Pancreas (tissue), 10 donors: ENCODE results near the gene TUBB3. TPM values are rescaled to one million over a fixed set of nuclear protein-coding genes. Genes with fewer than 3 reads are reported as not detected.

Source experiments
- ATAC-seq, 4 donors: fragments of 200-7000 bp; cut with Tn5 transposase; one replicate each; pipeline versions ENCODE4 v1.8.0 to v1.9.1; 2020; ENCODE audit warnings: mild to moderate bottlenecking in 4 of 4, moderate library complexity in 4 of 4
- DNase-seq, 6 donors: peaks; one replicate each; pipeline ENCODE4 v3.0.0-alpha.2; 2020
- FAIRE-seq: peaks from 2 replicates; lab custom pipeline; 2012; peaks lifted over from hg19 to GRCh38; lab: Jason Lieb, UNC
- H3K27ac ChIP-seq, 4 donors: fragments of 200-600 bp; sonication (generic); 1 replicate in 3 of 4; 2 replicates in 1 of 4; pipeline versions ENCODE4 v1.5.0 to v1.8.0; 2020
- H3K27me3 ChIP-seq, 4 donors: fragments of 200-600 bp; one replicate each; pipeline ENCODE4 v1.8.0; 2021
- H3K36me3 ChIP-seq, 3 donors: fragments of 200-600 bp; sonication (generic) in 1 of 3; one replicate each; pipeline versions ENCODE4 v1.5.0 to v1.8.0; 2020 to 2021
- H3K4me1 ChIP-seq, 3 donors: fragments of 200-600 bp; one replicate each; pipeline ENCODE4 v1.8.0; 2021
- H3K4me3 ChIP-seq, 4 donors: fragments of 200-600 bp; sonication (generic) in 2 of 4; one replicate each; pipeline versions ENCODE4 v1.5.0 to v1.8.0; 2020 to 2021
- H3K9me3 ChIP-seq, 4 donors: fragments of 200-600 bp; one replicate each; pipeline ENCODE4 v1.8.0; 2021
- CTCF ChIP-seq, 4 donors: fragments of 200-600 bp; sonication (generic) in 3 of 4; IDR thresholded peaks; one replicate each; pipeline versions ENCODE4 v1.5.0 to v1.8.0; 2021; ENCODE audit warnings: antibody characterized with exemption in 4 of 4
- WGBS, 2 donors: extraction: QIAGEN DNeasy Blood & Tissue Kit; methylation state at CpG; one replicate each; pipeline ENCODE4 v1.1.7; 2013; 5-methylcytosine and 5-hydroxymethylcytosine counted together
- intact Hi-C, 3 donors: fragments of 100-400 bp; cut with DNase I; formaldehyde crosslinking; loops; one replicate each; pipeline versions ENCODE4 v1.11.1 to v1.14.2; 2022
- polyA plus RNA-seq, 2 donors: library from polyadenylated mRNA; stranded (reverse); fragments of 200-250 nt; gene quantifications; one replicate each; pipeline ENCODE4 v1.2.3, GENCODE V29; 2013
- total RNA-seq, 6 donors: library from RNA; stranded (reverse); fragmentation: NEBNext Ultra II Directional in 4 of 6; extraction: Animal tissue kit (Norgen Biotek cat#: 25700) in 4 of 6; gene quantifications; one replicate each; pipeline versions ENCODE4 v1.2.1 to v1.2.4, GENCODE V29; 2021 to 2023
- donor health status: healthy with polysubstance abuse.
- donor health status: DM: no; HTN: no; CAD: no; lungs with moderate emphysema.
- donor health status: DM: no; HTN: no; CAD: no.
- donor health status: control.
- donor health status: control.
- donor health status: Bipolar disorder and iron deficiency.
- donor health status: DM: yes; HTN: yes; CAD: no.
- donor health status: DM: no; HTN: no; CAD: no.
- donor health status: DM: no; HTN: no; CAD: no.
- donor health status: DM: yes; HTN: yes; CAD: no.

Gene TUBB3
- total and polyA plus RNA-seq, 8 donors, result 0.37 to 25.4 (median 1.8) TPM

DNA sequence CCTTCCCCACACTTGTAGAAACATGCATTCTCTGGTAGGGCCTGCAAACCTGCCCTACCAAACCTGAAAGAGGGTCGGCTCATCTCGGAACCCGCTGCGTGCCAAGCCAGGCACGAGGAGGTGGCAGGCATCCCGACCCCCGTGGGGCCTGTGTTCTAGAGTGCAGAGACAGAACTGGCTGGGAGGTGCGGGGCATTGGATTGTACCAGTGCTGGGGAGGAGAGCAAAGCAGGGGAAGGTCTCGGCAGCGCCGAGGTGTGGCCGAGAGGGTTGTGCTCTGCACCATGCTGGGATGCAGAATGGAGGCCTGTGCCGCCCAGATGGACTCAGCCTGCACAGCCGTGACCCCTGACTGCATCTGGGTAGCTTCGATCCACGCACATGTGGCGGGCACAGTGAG, 22.3 kb upstream of the TUBB3 start:
- DNase-seq (peak in 1 of 6 donors; percentile 57), ATAC-seq (no peak), FAIRE-seq (no peak)
- H3K4me1 ChIP-seq, result no peaks in the 10 kb centered on the region
- H3K9me3 ChIP-seq, result no peaks in the 10 kb centered on the region
- H3K27me3 ChIP-seq, result no peaks in the 10 kb centered on the region
- H3K4me3 ChIP-seq, result no peak overlapping the region
- TF ChIP-seq CTCF (IDR thresholded peaks at IDR 0.05), result no peak
- no peak overlapping the region for H3K27ac ChIP-seq
- 98 to 100% methylated on average over 17 of the region's 17 CpGs for WGBS, 2 donors
- H3K36me3 ChIP-seq, result peaks cover 4 to 63% (median 27%) of the 10 kb centered on the region in 3 donors
- intact Hi-C loops, result no loop called here

GRCh38 chr16:89902980-89903379, 20.2 kb upstream of the TUBB3 start:
- H3K4me3 ChIP-seq, result no peak overlapping the region
- peaks cover 4 to 61% (median 32%) of the 10 kb centered on the region in 3 donors for H3K36me3 ChIP-seq
- WGBS, 2 donors, result 94 to 95% methylated on average over 11 of the region's 11 CpGs
- no peaks in the 10 kb centered on the region for H3K9me3 ChIP-seq
- no peaks in the 10 kb centered on the region for H3K4me1 ChIP-seq
- FAIRE-seq (no peak), DNase-seq (peak in 1 of 6 donors; percentile 56), ATAC-seq (peak in 2 of 4 donors; percentile 13 to 24)
- no peaks in the 10 kb centered on the region for H3K27me3 ChIP-seq
- intact Hi-C loops, result no loop called here
- no peak for TF ChIP-seq CTCF (IDR thresholded peaks at IDR 0.05)
- H3K27ac ChIP-seq, result no peak overlapping the region

DNA sequence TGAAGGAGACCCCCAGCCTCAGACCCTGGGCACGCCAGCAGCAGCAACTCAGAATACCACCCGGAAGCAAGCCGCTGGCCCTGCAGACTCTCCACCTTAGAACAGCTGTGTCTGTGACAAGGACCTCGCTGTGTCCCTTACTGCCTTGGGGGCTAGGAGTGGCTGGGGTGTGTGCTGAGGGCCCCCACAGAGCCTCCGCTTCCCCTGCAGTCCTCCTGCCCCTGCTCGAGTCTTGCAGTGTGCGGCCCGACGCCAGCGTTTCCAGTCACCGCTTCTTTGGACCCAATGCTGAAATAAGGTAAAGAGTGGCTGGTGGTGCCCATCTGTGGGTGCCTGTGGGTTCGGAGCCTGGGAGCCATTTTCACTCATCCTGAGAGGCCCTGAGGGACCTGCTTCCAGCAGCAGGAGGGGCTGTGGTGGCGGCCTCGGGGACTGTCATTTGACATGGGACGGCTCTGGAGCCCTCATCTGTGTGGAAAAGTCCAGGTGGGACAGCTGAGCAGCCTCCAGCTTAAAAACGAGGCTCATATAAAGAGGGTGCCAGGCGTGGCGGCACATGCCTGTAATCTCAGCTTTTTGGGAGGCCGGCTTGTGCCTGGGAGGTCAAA, 19.1 kb upstream of the TUBB3 start:
- Histone ChIP-seq H3K27me3 (no peaks in the 10 kb centered on the region), H3K4me1 (no peaks in the 10 kb centered on the region), H3K4me3 (no peak overlapping the region), H3K36me3 (peaks cover 4 to 54% (median 25%) of the 10 kb centered on the region in 3 donors), H3K9me3 (no peaks in the 10 kb centered on the region), H3K27ac (no peak overlapping the region)
- TF ChIP-seq CTCF (IDR thresholded peaks at IDR 0.05), result no peak
- intact Hi-C loops, result no loop called here
- 91 to 94% methylated on average over 19 of the region's 19 CpGs for WGBS, 2 donors
- peak in 1 of 6 donors; percentile 40 for DNase-seq
- FAIRE-seq, result no peak
- no peak for ATAC-seq

GRCh38 chr16:89904606-89905510, 18.3 kb upstream of the TUBB3 start:
- Histone ChIP-seq H3K9me3 (no peaks in the 10 kb centered on the region), H3K36me3 (peaks cover under 1 to 45% (median 18%) of the 10 kb centered on the region in 3 donors), H3K4me1 (no peaks in the 10 kb centered on the region), H3K27ac (no peak overlapping the region), H3K4me3 (no peak overlapping the region), H3K27me3 (no peaks in the 10 kb centered on the region)
- WGBS, 2 donors, result 90 to 94% methylated on average over 31 of the region's 31 CpGs
- no peak for TF ChIP-seq CTCF (IDR thresholded peaks at IDR 0.05)
- intact Hi-C loops, result no loop called here
- DNase-seq, result peak in 1 of 6 donors; percentile 72
- peak in 2 of 4 donors; percentile 4 to 16 for ATAC-seq
- no peak for FAIRE-seq
